A673 (cell line): ENCODE measurements around the gene FCMR. TPM values are rescaled to one million over a fixed set of nuclear protein-coding genes. Genes with fewer than 3 reads are reported as not detected.
"Not testable (repeated sequence)": the region's sequence is repeated elsewhere in the genome, so short reads cannot be mapped to it uniquely, and the experiment has no call there.

Source experiments
- BruUV-seq: library from RNA; stranded (reverse); fragments of 400-500 nt; replicated peaks from 2 replicates; lab custom pipeline; 2021; lab: Mats Ljungman, UMichigan
- CTCF ChIA-PET: fragments of 300-600 bp; sonication (Branson Sonifier 250); formaldehyde crosslinking; loops from one replicate; lab custom pipeline; 2022; ENCODE audit warnings: antibody characterized with exemption; lab: Charles Lee
- POLR2A ChIA-PET: fragments of 300-600 bp; sonication (Branson Sonifier 250); formaldehyde crosslinking; loops from one replicate; lab custom pipeline; 2022; ENCODE audit warnings: antibody characterized with exemption; ENCODE audit not compliant: low non-redundant PET; lab: Charles Lee
- DNase-seq: peaks from one replicate; pipeline ENCODE4 v3.0.0-alpha.2; 2015; ENCODE audit warnings: low spot score
- H3K27ac ChIP-seq: fragments of 200-600 bp; sonication (generic); 2 replicates; pipeline ENCODE4 v1.5.1; 2016; ENCODE audit warnings: mixed run types, low read depth, mild to moderate bottlenecking, mixed read lengths, antibody characterized with exemption, low read length; ENCODE audit not compliant: poor library complexity, severe bottlenecking
- H3K27me3 ChIP-seq: fragments of 200-600 bp; sonication (generic); replicated peaks from 2 replicates; pipeline ENCODE4 v1.6.1; 2017; ENCODE audit warnings: mixed run types, low read depth, mild to moderate bottlenecking, mixed read lengths, antibody characterized with exemption, low read length; ENCODE audit not compliant: insufficient read depth, poor library complexity
- H3K36me3 ChIP-seq: fragments of 200-600 bp; sonication (generic); 2 replicates; pipeline ENCODE4 v1.6.1; 2016; ENCODE audit warnings: mixed run types, mild to moderate bottlenecking, mixed read lengths, antibody characterized with exemption, low read length; ENCODE audit not compliant: insufficient read depth, poor library complexity, severe bottlenecking
- H3K4me1 ChIP-seq: fragments of 200-600 bp; sonication (generic); 2 replicates; pipeline ENCODE4 v1.6.1; 2017; ENCODE audit warnings: mixed run types, mild to moderate bottlenecking, mixed read lengths, antibody characterized with exemption, low read length; ENCODE audit not compliant: insufficient read depth, poor library complexity, severe bottlenecking
- H3K4me3 ChIP-seq: fragments of 200-600 bp; sonication (generic); 2 replicates; pipeline ENCODE4 v1.5.1; 2016; ENCODE audit warnings: low read depth, mixed run types, mild to moderate bottlenecking, mixed read lengths, low read length; ENCODE audit not compliant: poor library complexity, severe bottlenecking
- H3K9me3 ChIP-seq: fragments of 200-600 bp; sonication (generic); 2 replicates; pipeline ENCODE4 v1.6.1; 2016; ENCODE audit warnings: mixed run types, low read depth, mild to moderate bottlenecking, mixed read lengths, antibody characterized with exemption, low read length; ENCODE audit not compliant: poor library complexity, severe bottlenecking
- EZH2 ChIP-seq: fragments of 200-600 bp; sonication (generic); IDR thresholded peaks from 2 replicates; pipeline ENCODE4 v1.6.1; 2017; ENCODE audit warnings: borderline replicate concordance, low read depth, mild to moderate bottlenecking, mixed read lengths, antibody characterized with exemption, low read length; ENCODE audit not compliant: poor library complexity, severe bottlenecking
- intact Hi-C: fragments of 100-400 bp; cut with micrococcal nuclease; formaldehyde crosslinking; loops from one replicate; pipeline ENCODE4 v1.10.0; 2022; ENCODE audit not compliant: unreplicated experiment
- total RNA-seq: library from RNA; stranded (reverse); gene quantifications from 2 replicates; pipeline ENCODE4 v1.2.3, GENCODE V29; 2021
- TF ChIP-seq, protein P1 (sequence below): fragments of 300-800, 200-600 bp; sonication (generic); conservative IDR thresholded peaks from 2 replicates; pipeline ENCODE4 v1.5.1; 2017; ENCODE audit warnings: low read depth, mild to moderate bottlenecking, antibody characterized with exemption, low read length, moderate library complexity, mixed read lengths

The FCMR gene
- total RNA-seq, 1 experiment from 2014 or later: not detected

DNA sequence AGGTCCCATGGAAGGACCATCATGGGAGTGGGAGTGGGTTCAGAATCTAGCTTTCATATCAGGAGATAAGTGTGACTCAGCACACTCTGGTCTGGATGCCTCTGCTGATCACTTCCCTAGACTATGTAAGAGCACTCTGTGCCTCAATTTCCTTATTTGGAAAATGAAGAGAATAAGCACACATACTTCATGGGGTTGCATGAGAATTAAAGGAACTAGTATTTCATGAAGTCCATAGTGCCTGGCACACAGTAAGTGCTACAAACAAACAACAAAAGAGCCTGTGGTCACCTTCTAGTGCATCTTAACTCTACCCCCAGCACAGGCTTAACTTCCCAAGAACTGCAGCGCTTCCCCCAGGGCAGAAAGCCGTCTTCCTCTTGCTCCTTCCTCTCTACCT lies 65.9 kb downstream of the FCMR start:
- TF ChIP-seq, protein P1, sequence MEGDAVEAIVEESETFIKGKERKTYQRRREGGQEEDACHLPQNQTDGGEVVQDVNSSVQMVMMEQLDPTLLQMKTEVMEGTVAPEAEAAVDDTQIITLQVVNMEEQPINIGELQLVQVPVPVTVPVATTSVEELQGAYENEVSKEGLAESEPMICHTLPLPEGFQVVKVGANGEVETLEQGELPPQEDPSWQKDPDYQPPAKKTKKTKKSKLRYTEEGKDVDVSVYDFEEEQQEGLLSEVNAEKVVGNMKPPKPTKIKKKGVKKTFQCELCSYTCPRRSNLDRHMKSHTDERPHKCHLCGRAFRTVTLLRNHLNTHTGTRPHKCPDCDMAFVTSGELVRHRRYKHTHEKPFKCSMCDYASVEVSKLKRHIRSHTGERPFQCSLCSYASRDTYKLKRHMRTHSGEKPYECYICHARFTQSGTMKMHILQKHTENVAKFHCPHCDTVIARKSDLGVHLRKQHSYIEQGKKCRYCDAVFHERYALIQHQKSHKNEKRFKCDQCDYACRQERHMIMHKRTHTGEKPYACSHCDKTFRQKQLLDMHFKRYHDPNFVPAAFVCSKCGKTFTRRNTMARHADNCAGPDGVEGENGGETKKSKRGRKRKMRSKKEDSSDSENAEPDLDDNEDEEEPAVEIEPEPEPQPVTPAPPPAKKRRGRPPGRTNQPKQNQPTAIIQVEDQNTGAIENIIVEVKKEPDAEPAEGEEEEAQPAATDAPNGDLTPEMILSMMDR: no peak
- TF ChIP-seq EZH2: no peak
- BruUV-seq: no TSS peak
- intact Hi-C loops: no loop called here
- Histone ChIP-seq H3K27me3 (peaks cover 33% of the 10 kb centered on the region), H3K36me3 (no peaks in the 10 kb centered on the region), H3K27ac (no peak overlapping the region), H3K4me1 (no peaks in the 10 kb centered on the region), H3K9me3 (peaks cover 10% of the 10 kb centered on the region), H3K4me3 (no peak overlapping the region)
- ChIA-PET POLR2A (no interaction called here), CTCF (no interaction called here)
- DNase-seq: no peak

DNA sequence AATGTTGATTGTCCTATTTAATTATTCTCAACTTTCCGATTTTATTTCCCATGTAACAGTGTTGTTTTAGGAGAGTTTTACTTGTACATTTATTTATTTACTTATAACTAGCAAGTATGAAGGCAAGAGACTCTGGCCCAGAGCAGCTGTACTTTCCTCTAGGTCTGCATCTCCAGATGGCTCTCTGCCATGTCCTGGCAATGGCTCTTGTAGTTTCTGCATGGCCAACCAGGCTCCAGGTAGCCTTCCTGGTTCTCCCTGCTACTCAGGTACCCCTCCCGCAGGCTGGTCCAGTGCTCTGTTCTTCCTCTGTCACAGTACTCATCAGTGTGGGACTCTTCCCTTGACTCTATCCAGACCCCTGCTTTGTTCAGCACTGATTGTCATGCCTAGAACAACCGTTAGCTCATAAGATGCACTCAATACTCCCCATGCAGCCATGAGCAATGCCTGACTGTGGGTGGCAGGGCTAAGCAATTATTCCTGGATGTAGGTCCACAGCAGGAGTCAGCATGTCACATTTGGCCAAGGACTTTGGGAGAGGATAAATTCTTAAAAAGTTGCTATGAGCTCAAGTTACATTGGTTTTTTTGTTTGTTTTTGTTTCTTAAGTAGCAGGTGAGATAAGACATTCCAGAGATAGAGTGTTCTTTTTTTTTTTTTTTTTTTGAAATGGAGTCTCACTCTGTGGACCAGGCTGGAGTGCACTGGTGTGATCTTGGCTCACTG lies 67.2 kb downstream of the FCMR start:
- no peak overlapping the region for H3K27ac ChIP-seq
- TF ChIP-seq EZH2: no peak
- TF ChIP-seq, protein P1: no peak
- POLR2A ChIA-PET: no interaction called here
- no peak overlapping the region for H3K4me3 ChIP-seq
- peaks cover 10% of the 10 kb centered on the region for H3K9me3 ChIP-seq
- no peaks in the 10 kb centered on the region for H3K4me1 ChIP-seq
- no peak for DNase-seq
- no peaks in the 10 kb centered on the region for H3K36me3 ChIP-seq
- peaks cover 36% of the 10 kb centered on the region for H3K27me3 ChIP-seq
- intact Hi-C loops: no loop called here
- no TSS peak for BruUV-seq
- CTCF ChIA-PET: no interaction called here

DNA sequence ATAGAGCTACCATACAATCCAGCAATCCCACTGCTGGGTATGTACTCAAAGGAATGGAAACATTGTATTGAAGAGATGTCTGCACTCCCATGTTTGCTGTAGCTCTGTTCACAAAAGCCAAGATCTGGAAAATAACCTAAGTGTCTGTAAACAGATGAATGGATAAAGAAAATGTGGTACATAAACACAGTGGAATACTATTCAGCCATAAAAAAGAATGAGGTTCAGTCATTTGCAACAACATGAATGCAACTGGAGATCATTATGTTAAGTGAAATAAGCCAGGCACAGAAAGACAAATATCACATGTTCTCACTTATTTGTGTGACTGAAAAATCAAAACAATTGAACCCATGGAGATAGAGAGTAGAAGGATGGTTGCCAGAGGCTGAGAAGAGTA lies 68.0 kb downstream of the FCMR start:
- H3K9me3 ChIP-seq: peaks cover 10% of the 10 kb centered on the region
- DNase-seq, H3K4me3 ChIP-seq, CTCF ChIA-PET, BruUV-seq, H3K4me1 ChIP-seq, POLR2A ChIA-PET, H3K27ac ChIP-seq, H3K36me3 ChIP-seq, intact Hi-C loops: not testable (repeated sequence)
- peaks cover 39% of the 10 kb centered on the region for H3K27me3 ChIP-seq

Other genes with a start within 250 kb of the FCMR start
- gene MAPKAPK2, start 237.0 kb downstream of the FCMR start, total RNA-seq: 39.2 and 41.9 TPM in 2 replicates
- gene IL19, start 151.2 kb downstream of the FCMR start, total RNA-seq: not detected in 2 replicates
- gene IL10, start 149.4 kb downstream of the FCMR start, total RNA-seq: not detected in 2 replicates
- not detected in 2 replicates for gene IL20, start 56.3 kb downstream of the FCMR start, total RNA-seq
- not detected in 2 replicates for gene IL24, start 24.5 kb downstream of the FCMR start, total RNA-seq
- gene PIGR, start 24.5 kb upstream of the FCMR start, total RNA-seq: not detected in 2 replicates
- gene FCAMR, start 48.5 kb upstream of the FCMR start, total RNA-seq: not detected in 2 replicates
- gene C1orf116, start 110.8 kb upstream of the FCMR start, total RNA-seq: 0.09 and 0.13 TPM in 2 replicates
- 12.0 and 12.6 TPM in 2 replicates for gene YOD1, start 129.3 kb upstream of the FCMR start, total RNA-seq
- gene PFKFB2, start 131.3 kb upstream of the FCMR start, total RNA-seq: 7.6 and 8.5 TPM in 2 replicates
- not detected in 2 replicates for gene C4BPB, start 166.9 kb upstream of the FCMR start, total RNA-seq
- not detected in 2 replicates for gene C4BPA, start 182.3 kb upstream of the FCMR start, total RNA-seq